22Rv1 (cell line): Measurements from ENCODE around the gene NDUFB11.

Experiments
- ZFX ChIP-seq: fragments of 450-650 bp; IDR thresholded peaks from 2 replicates; pipeline ENCODE4 v1.6.1; 2017; ENCODE audit warnings: antibody characterized with exemption, borderline replicate concordance
- TF ChIP-seq, protein P1 (sequence below): fragments of 450-650 bp; IDR thresholded peaks from 2 replicates; pipeline ENCODE4 v1.5.1; 2017; ENCODE audit warnings: mild to moderate bottlenecking

DNA sequence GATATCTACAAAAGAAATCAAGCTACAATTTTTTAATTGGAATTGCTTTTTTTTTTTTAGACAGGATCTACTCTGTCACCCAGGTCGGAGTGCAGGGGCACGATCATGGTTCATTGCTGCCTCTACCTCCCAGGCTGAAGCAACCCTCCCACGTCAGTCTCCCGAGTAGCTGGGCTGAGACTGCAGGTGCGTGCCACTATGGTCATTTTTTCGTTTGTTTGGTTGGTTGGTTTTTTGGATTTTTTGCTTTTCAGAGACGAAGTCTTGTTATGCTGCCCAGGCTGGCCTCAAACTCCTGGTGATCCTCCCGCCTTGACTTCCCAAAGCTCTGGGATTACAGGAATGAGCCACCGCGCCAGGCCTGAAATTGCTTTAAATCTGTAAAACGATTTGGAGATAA is 50.6 kb downstream of the NDUFB11 start:
- TF ChIP-seq, protein P1, sequence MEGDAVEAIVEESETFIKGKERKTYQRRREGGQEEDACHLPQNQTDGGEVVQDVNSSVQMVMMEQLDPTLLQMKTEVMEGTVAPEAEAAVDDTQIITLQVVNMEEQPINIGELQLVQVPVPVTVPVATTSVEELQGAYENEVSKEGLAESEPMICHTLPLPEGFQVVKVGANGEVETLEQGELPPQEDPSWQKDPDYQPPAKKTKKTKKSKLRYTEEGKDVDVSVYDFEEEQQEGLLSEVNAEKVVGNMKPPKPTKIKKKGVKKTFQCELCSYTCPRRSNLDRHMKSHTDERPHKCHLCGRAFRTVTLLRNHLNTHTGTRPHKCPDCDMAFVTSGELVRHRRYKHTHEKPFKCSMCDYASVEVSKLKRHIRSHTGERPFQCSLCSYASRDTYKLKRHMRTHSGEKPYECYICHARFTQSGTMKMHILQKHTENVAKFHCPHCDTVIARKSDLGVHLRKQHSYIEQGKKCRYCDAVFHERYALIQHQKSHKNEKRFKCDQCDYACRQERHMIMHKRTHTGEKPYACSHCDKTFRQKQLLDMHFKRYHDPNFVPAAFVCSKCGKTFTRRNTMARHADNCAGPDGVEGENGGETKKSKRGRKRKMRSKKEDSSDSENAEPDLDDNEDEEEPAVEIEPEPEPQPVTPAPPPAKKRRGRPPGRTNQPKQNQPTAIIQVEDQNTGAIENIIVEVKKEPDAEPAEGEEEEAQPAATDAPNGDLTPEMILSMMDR = no peak
- no peak for TF ChIP-seq ZFX
